ENCODE measurements around the gene IL18BP.

- no peak for TF ChIP-seq CTCF (IDR thresholded peaks at IDR 0.05; ENCODE audit: poor library complexity)
- TF ChIP-seq EZH2phosphoT487 (IDR thresholded peaks at IDR 0.05; ENCODE audit: low read depth, severe bottlenecking, unreplicated experiment) = no peak
These were observed 653 bp downstream of the IL18BP start for GRCh38 chr11:71999362-71999761.

Data from hepatocyte (in vitro differentiated cells).